Colonic mucosa (tissue), 4 donors: ENCODE measurements around the gene NASP. TPM values are rescaled to one million over a fixed set of nuclear protein-coding genes. Genes with fewer than 3 reads are reported as not detected.
A peak's percentile ranks its signal among the peaks of the same experiment; 100 is the strongest.

ENCODE experiments used
- DNase-seq: peaks from one replicate; pipeline ENCODE4 v3.0.0-alpha.2; 2020
- H3K27ac ChIP-seq: fragments of 200-600 bp; one replicate; pipeline ENCODE4 v1.8.0; 2021
- H3K27me3 ChIP-seq: fragments of 200-600 bp; one replicate; pipeline ENCODE4 v1.8.0; 2021
- H3K36me3 ChIP-seq: fragments of 200-600 bp; one replicate; pipeline ENCODE4 v1.8.0; 2021
- H3K4me1 ChIP-seq: fragments of 200-600 bp; one replicate; pipeline ENCODE4 v1.8.0; 2021; ENCODE audit warnings: mild to moderate bottlenecking
- H3K4me3 ChIP-seq: fragments of 200-600 bp; one replicate; pipeline ENCODE4 v1.8.0; 2021
- H3K9ac ChIP-seq, 2 donors: one replicate each; pipeline ENCODE4 v1.7.0; 2013; ENCODE audit warnings: control low read depth in 2 of 2, low read depth in 2 of 2, low read length in 2 of 2
- H3K9me3 ChIP-seq: fragments of 200-600 bp; one replicate; pipeline ENCODE4 v1.8.0; 2021
- CTCF ChIP-seq: fragments of 200-600 bp; IDR thresholded peaks from one replicate; pipeline ENCODE4 v1.8.0; 2022; ENCODE audit warnings: antibody characterized with exemption, mild to moderate bottlenecking
- intact Hi-C: fragments of 100-400 bp; cut with DNase I; formaldehyde crosslinking; loops from one replicate; pipeline ENCODE4 v1.14.1; 2022
- total RNA-seq, 2 donors: library from RNA; stranded (reverse); fragmentation: NEBNext Ultra II Directional in 1 of 2; extraction: Animal tissue kit (Norgen Biotek cat#: 25700) in 1 of 2; gene quantifications; one replicate each; pipeline ENCODE4 v1.2.1, GENCODE V29; 2021
- donor health status: healthy.
- donor health status: DM: no; HTN: no; CAD: no.
- donor health status: DM: no; HTN: no; CAD: no.

The NASP gene
- total RNA-seq, 2 donors from 2014 or later: 54.7 to 119 TPM

GRCh38 chr1:45635211-45635610 is 51.4 kb downstream of the NASP start:
- no peak for TF ChIP-seq CTCF
- no peak overlapping the region for H3K27ac ChIP-seq
- intact Hi-C loops: no loop called here
- H3K4me3 ChIP-seq: no peak overlapping the region
- H3K9ac ChIP-seq: no peak overlapping the region
- peaks cover 38% of the 10 kb centered on the region for H3K36me3 ChIP-seq
- H3K27me3 ChIP-seq: no peaks in the 10 kb centered on the region
- H3K4me1 ChIP-seq: no peaks in the 10 kb centered on the region
- no peak for DNase-seq
- H3K9me3 ChIP-seq: no peaks in the 10 kb centered on the region

GRCh38 chr1:45640293-45640692 is 56.5 kb downstream of the NASP start:
- H3K27ac ChIP-seq: no peak overlapping the region
- H3K4me3 ChIP-seq: no peak overlapping the region
- peaks cover 22% of the 10 kb centered on the region for H3K36me3 ChIP-seq
- intact Hi-C loops: no loop called here
- no peak for DNase-seq
- H3K27me3 ChIP-seq: no peaks in the 10 kb centered on the region
- no peaks in the 10 kb centered on the region for H3K4me1 ChIP-seq
- no peaks in the 10 kb centered on the region for H3K9me3 ChIP-seq
- no peak for TF ChIP-seq CTCF
- H3K9ac ChIP-seq: no peak overlapping the region

GRCh38 chr1:45643321-45643720 is 59.5 kb downstream of the NASP start:
- peaks cover 14% of the 10 kb centered on the region for H3K36me3 ChIP-seq
- peak overlapping the region; percentile 81 for H3K27ac ChIP-seq
- H3K9me3 ChIP-seq: no peaks in the 10 kb centered on the region
- H3K4me3 ChIP-seq: no peak overlapping the region
- H3K4me1 ChIP-seq: no peaks in the 10 kb centered on the region
- intact Hi-C loops: no loop called here
- DNase-seq: no peak
- H3K9ac ChIP-seq: peak overlapping the region in 1 of 2 donors; percentile 30
- no peaks in the 10 kb centered on the region for H3K27me3 ChIP-seq
- no peak for TF ChIP-seq CTCF

GRCh38 chr1:45643978-45644377 is 60.1 kb downstream of the NASP start:
- DNase-seq: peak; percentile 54
- intact Hi-C loops: no loop called here
- Histone ChIP-seq H3K4me1 (no peaks in the 10 kb centered on the region), H3K27me3 (no peaks in the 10 kb centered on the region), H3K9me3 (no peaks in the 10 kb centered on the region), H3K36me3 (peaks cover 9% of the 10 kb centered on the region), H3K27ac (peak overlapping the region; percentile 81), H3K9ac (peak overlapping the region in 1 of 2 donors; percentile 38), H3K4me3 (no peak overlapping the region)
- peak; percentile 19 for TF ChIP-seq CTCF

- TF ChIP-seq CTCF: no peak
- H3K9ac ChIP-seq: peak overlapping the region in 1 of 2 donors; percentile 38
- H3K4me3 ChIP-seq: no peak overlapping the region
- H3K9me3 ChIP-seq: no peaks in the 10 kb centered on the region
- no peak for DNase-seq
- H3K36me3 ChIP-seq: peaks cover 8% of the 10 kb centered on the region
- H3K27ac ChIP-seq: peak overlapping the region; percentile 81
- intact Hi-C loops: no loop called here
- H3K4me1 ChIP-seq: no peaks in the 10 kb centered on the region
- no peaks in the 10 kb centered on the region for H3K27me3 ChIP-seq
These were observed 60.8 kb downstream of the NASP start for GRCh38 chr1:45644661-45645060.
